Activated naive CD4-positive, alpha-beta T cell treated with anti-CD3 and anti-CD28 coated beads, Interleukin-2, amount 50 U/mL, for 16 hours (primary cell): ENCODE results near the gene LMF1.
"Not testable (repeated sequence)": the region's sequence is repeated elsewhere in the genome, so short reads cannot be mapped to it uniquely, and the experiment has no call there.

Experiments
- DNase-seq: peaks from one replicate; pipeline ENCODE4 v3.0.0-alpha.2; 2020

LMF1 gene

DNA sequence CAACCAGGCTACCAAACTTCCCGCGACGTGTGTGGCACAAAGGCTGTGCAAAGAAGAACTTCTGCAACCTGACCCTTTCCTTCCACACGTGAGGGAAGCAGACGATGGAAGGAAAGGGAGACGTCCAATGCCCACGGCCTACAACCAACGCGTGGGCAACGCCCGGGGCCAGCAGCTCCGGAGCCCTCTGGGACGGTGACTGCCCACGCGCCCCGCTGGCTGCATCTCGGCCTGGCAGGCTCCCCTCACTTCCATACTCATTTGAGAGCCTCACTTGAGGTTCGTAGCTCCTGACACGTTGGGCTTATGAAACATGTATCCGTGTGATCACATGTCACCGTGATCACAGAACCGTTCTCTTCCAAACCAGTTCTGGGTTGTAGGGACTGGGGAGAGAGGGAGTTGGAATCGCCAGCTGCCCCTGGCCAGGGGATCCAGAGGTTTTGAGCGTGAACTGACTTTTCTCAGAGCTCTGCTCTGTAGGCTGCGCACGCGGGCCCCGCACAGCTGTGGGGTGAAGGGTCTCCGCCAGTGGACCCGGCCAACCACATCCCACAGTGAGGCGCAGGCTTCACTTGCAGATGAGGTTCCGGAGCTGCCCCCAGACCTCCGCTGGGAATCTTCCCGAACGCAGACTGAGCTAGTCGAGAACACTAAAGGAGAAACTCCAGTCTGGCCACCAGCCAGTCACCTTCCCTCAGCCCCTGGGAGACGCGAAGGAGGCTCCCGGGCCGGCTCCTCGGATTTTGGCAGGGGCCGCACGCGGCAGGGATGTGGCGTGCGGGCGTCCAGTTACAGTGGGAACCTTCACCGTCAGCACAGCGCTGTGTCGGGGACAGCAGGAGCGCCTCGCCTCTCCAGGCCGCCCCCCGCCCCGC is 1.0 kb downstream of the LMF1 start:
- DNase-seq, result no peak

DNA sequence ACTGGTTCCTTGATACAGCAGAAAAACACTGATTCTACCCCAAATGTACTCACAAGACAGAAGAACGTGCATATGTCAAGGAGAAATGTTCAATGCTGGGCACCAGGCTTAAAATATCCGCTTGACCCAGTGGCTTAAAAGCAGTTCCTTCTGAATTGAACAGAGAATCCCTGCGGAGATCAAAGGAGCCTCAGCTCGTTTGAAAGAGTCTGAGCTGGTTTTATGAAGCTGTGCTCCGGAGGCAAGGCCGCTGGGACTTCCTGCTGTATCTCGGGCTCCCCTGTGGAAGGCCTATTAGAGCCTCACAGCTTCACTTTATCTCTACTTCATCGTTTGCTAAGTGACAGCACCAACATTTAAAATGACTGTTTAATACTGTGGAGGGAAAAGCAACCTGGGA is 2.2 kb downstream of the LMF1 start:
- DNase-seq, result no peak

GRCh38 chr16:967546-968295 is 3.1 kb downstream of the LMF1 start:
- no peak for DNase-seq

DNA sequence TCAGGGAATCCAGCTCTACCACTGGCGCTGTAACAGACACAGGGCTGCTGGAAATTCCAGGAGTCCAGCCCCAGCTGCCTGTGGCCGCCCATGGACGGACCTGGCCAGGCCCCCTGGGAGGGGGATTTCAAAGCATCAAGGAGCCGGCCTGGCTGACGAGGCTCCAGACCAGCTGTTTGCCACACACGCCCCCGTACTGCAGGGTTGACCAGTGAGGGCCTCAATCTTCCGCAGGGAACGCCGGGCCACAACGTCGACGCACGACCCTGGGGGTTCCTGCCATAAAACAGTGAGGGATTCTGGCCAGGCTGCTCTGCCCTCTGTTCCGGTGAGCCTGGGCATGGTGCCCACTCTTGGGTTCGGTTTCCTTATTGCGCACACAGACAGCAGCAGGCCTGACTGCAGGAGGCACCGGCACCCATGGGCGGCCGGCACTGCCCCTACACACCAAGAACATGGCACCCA is 3.7 kb downstream of the LMF1 start:
- no peak for DNase-seq

DNA sequence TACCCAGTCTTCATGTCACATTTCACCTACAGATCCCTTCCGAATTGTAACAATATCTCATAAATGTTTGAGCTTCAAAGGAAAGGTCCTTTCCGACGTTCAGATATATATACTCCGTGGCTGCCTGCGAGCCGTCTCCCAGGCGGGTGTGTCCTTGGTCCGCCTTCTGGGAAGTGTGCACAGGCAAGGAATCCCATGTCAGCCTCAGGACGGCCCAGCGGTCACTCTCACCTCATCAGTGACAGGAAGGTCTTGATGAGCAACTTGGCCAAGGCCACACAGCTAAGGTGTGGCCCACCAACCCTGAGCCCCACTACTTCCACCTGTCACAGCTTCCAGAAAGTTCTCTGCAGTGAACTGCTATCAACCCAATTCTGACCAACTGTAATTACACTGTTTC is 4.3 kb downstream of the LMF1 start:
- no peak for DNase-seq

GRCh38 chr16:966035-966434 is 4.7 kb downstream of the LMF1 start:
- DNase-seq, result no peak

- no peak for DNase-seq
Observed at GRCh38 chr16:965487-965886, 5.3 kb downstream of the LMF1 start.

DNA sequence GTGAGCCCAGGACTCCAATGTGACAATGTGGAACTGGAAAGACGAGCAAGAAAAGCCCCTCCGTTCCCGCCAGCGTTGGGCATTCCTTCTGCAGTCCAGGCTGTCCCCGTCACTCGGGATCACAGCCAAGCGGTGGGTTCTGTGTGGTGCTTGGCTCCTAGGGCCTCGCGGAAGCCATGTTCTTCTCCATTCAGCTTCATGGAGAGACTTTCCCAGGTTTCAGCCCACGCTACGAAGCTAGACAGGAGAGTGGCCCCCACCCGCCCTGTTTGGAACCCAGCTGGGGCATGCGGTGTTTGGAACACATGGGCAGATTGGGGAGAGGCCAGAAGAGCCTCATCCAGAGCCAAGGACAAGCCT is 5.8 kb downstream of the LMF1 start:
- DNase-seq, result peak; percentile 9

GRCh38 chr16:964356-965035 is 6.3 kb downstream of the LMF1 start:
- peak; percentile 77 for DNase-seq

- peak; percentile 28 for DNase-seq
Observed at GRCh38 chr16:963913-964312, 6.9 kb downstream of the LMF1 start.

GRCh38 chr16:962901-963814 is 7.6 kb downstream of the LMF1 start:
- DNase-seq, result no peak

DNA sequence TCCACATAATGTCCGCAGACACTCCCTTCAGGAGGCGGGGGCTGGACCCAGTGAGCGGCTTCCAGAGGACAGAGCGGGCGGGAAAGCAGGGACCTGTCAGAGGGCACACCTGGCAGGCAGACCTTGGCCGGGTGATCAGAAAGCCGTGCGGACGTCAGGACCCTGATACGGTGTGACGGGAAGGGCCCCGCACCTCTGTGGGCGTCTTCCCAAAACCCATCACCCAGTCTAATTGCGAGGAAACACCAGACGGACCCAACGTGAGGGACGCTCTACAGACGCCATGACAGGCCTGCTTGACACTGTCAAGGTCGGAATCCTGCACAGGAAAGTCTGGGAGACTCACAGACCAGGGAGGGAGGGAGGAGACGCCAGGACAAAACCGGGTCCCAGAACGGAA is 8.4 kb downstream of the LMF1 start:
- DNase-seq, result no peak

- DNase-seq, result no peak
Observed at GRCh38 chr16:959232-960040, 11.3 kb downstream of the LMF1 start.

DNA sequence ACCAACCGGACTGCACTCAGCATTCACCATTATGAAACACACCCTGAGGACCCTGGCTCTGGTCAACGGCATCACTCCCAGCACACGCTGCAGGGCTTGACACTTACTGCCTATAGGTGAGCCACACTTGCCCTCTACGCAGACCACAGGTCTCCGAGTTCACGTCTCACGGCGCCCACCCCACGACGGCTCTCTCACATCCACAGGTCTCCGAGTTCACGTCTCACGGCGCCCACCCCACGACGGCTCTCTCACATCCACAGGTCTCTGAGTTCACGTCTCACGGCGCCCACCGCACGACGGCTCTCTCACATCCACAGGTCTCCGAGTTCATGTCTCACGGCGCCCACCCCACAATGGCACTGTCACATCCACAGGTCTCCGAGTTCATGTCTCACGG is 15.0 kb downstream of the LMF1 start:
- not testable (repeated sequence) for DNase-seq

- not testable (repeated sequence) for DNase-seq
Observed at GRCh38 chr16:953818-954217, 17.0 kb downstream of the LMF1 start.

DNA sequence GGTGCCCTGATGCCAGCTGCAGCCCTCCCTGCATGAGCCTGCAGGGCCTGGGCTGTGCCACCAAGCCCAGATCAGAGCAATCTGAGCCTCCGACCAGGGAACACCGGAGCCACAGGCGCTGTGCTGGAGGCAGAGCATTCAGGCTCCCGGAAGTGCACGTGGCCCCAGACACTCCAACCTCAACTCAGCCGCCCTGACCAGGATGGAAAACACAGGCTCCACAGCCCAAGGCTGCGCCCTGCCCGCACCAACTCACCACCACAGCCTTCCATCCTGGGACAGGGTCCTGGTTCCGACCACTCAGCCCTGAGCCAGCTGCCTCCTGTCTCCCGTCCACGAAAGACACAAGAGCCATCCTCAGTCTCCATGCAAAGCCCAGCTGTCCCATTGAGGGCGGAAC is 18.5 kb downstream of the LMF1 start:
- DNase-seq, result no peak

- no peak for DNase-seq
Observed at GRCh38 chr16:951660-952301, 19.0 kb downstream of the LMF1 start.

- not testable (repeated sequence) for DNase-seq
Observed at GRCh38 chr16:950733-951573, 19.8 kb downstream of the LMF1 start.

GRCh38 chr16:948767-949166 is 22.0 kb downstream of the LMF1 start:
- not testable (repeated sequence) for DNase-seq

DNA sequence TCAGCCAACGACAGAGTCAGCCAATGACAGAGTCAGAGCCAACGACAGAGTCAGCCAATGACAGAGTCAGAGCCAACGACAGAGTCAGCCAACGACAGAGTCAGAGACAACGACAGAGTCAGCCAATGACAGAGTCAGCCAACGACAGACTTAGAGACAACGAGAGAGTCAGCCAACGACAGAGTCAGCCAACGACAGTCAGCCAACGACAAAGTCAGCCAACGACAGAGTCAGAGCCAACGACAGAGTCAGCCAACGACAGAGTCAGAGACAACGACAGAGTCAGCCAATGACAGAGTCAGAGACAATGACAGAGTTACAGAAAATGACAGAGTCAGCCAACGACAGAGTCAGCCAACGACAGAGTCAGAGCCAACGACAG is 22.9 kb downstream of the LMF1 start:
- not testable (repeated sequence) for DNase-seq
